Activated CD8-positive, alpha-beta memory T cell treated with anti-CD3 and anti-CD28 coated beads for 48 hours (primary cell): ENCODE results near the gene IRF2BP1.
"Not testable (repeated sequence)": the region's sequence is repeated elsewhere in the genome, so short reads cannot be mapped to it uniquely, and the experiment has no call there.

Experiments used
- DNase-seq, 3 experiments: peaks; one replicate each; pipeline ENCODE4 v3.0.0-alpha.2; 2020; ENCODE audit warnings: low read depth in 2 of 3, low spot score in 2 of 3

Gene IRF2BP1

GRCh38 chr19:45882652-45883585 lies 3.0 kb downstream of the IRF2BP1 start:
- peak; percentile 66 to 71 (median 68) for DNase-seq

- DNase-seq = no peak
Observed at GRCh38 chr19:45881909-45882528, 3.9 kb downstream of the IRF2BP1 start.

GRCh38 chr19:45881082-45881908 lies 4.6 kb downstream of the IRF2BP1 start:
- no peak for DNase-seq

- DNase-seq = no peak
Observed at GRCh38 chr19:45879971-45880370, 6.0 kb downstream of the IRF2BP1 start.

GRCh38 chr19:45879055-45879454 lies 6.9 kb downstream of the IRF2BP1 start:
- no peak for DNase-seq

- DNase-seq = no peak
Observed at GRCh38 chr19:45878043-45878794, 7.7 kb downstream of the IRF2BP1 start.

GRCh38 chr19:45876411-45877197 lies 9.3 kb downstream of the IRF2BP1 start:
- no peak for DNase-seq

- no peak for DNase-seq
Observed at GRCh38 chr19:45876161-45876410, 9.9 kb downstream of the IRF2BP1 start.

GRCh38 chr19:45874620-45874966 lies 11.3 kb downstream of the IRF2BP1 start:
- DNase-seq = no peak

- DNase-seq = no peak
Observed at GRCh38 chr19:45873219-45873772, 12.6 kb downstream of the IRF2BP1 start.

- no peak for DNase-seq
Observed at GRCh38 chr19:45872095-45872919, 13.6 kb downstream of the IRF2BP1 start.

- no peak for DNase-seq
Observed at GRCh38 chr19:45870798-45871197, 15.1 kb downstream of the IRF2BP1 start.

- not testable (repeated sequence) for DNase-seq
Observed at GRCh38 chr19:45867241-45867640, 18.7 kb downstream of the IRF2BP1 start.

- DNase-seq = no peak
Observed at GRCh38 chr19:45866400-45867176, 19.4 kb downstream of the IRF2BP1 start.

- DNase-seq = no peak
Observed at GRCh38 chr19:45865269-45865948, 20.5 kb downstream of the IRF2BP1 start.

- no peak for DNase-seq
Observed at GRCh38 chr19:45864629-45865082, 21.3 kb downstream of the IRF2BP1 start.

- peak in 1 of 3 experiments; percentile 42 for DNase-seq
Observed at GRCh38 chr19:45863840-45864628, 21.9 kb downstream of the IRF2BP1 start, which contains the start of gene FOXA3. FOXA3 (plus strand) TSS chr19:45864326; CDS start chr19:45864457, 131 bp downstream.
